ENCODE results near the gene GUCY1A1.

- TF ChIP-seq EZH2phosphoT487 (IDR thresholded peaks at IDR 0.05; ENCODE audit: insufficient read depth, low read depth) = no peak
- no peak for TF ChIP-seq EZH2 (IDR thresholded peaks at IDR 0.05; ENCODE audit: insufficient read depth, poor library complexity, severe bottlenecking)
These were observed 98.5 kb downstream of the GUCY1A1 start for GRCh38 chr4:155765149-155765548.

Measured in GM23248 (cell line).